CD4-positive, alpha-beta T cell treated with Interleukin-2 at 100 ng/mL for 4 hours (primary cell): ENCODE data around the gene F8.
A peak's percentile ranks its signal among the peaks of the same experiment; 100 is the strongest.
"Not testable (repeated sequence)": the region's sequence is repeated elsewhere in the genome, so short reads cannot be mapped to it uniquely, and the experiment has no call there.

Source experiments
- DNase-seq: peaks from one replicate; pipeline ENCODE4 v3.0.0-alpha.2; 2020; ENCODE audit warnings: low spot score

The F8 gene

GRCh38 chrX:154981116-154981411 is 41.5 kb downstream of the F8 start:
- no peak for DNase-seq

- peak; percentile 82 for DNase-seq
Measured at GRCh38 chrX:154980330-154981115, 42.0 kb downstream of the F8 start.

GRCh38 chrX:154979629-154980028 is 42.9 kb downstream of the F8 start:
- DNase-seq: no peak

DNA sequence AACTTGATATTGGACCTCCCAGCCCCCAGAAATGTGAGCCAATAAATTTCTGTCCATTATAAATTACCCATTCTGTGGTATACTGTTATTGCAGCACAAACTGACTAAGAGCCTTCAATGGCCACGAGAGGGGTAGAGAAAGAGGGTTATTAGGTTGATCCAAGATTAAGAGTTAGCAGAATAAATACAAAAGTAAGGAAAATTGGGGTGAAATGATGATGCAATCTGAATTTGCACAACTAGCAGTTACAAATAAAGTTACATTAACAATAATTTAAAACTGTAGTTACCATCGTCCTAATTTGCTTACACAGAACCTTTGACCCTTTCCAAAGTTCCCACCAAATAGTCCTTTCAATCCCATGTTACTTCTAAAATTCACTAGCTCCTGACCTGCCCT is 54.2 kb downstream of the F8 start:
- no peak for DNase-seq

DNA sequence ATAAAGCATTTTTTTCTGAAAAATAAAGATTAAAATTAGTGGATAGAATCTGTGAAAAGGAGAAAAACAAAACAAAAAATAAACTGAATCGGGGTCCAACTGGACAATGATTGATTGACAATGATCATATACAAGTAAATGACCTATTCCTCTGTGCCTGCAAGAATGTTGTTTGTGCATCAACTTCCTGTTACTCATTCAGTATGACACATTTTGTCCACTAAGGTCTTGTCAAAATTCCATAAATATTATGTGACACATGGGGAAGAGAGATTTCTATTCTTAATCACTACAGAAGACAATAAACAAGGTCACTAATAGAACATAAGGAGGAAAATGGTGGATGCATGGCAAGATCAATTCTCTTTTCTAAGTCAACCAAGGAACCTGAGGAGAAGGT is 54.9 kb downstream of the F8 start:
- no peak for DNase-seq

- no peak for DNase-seq
Measured at GRCh38 chrX:154961947-154962346, 60.6 kb downstream of the F8 start.

GRCh38 chrX:154955799-154956198 is 66.7 kb downstream of the F8 start:
- DNase-seq: not testable (repeated sequence)

DNA sequence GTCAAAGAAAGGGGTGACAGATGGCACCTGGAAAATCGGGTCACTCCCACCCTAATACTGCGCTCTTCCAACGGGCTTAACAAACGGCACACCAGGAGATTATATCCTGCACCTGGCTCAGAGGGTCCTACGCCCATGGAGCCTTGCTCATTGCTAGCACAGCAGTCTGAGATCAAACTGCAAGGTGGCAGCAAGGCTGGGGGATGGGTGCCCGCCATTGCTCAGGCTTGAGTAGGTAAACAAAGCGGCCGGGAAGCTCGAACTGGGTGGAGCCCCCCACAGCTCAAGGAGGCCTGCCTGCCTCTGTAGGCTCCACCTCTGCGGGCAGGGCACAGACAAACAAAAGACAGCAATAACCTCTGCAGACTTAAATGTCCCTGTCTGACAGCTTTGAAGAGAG is 83.3 kb downstream of the F8 start:
- DNase-seq: not testable (repeated sequence)

DNA sequence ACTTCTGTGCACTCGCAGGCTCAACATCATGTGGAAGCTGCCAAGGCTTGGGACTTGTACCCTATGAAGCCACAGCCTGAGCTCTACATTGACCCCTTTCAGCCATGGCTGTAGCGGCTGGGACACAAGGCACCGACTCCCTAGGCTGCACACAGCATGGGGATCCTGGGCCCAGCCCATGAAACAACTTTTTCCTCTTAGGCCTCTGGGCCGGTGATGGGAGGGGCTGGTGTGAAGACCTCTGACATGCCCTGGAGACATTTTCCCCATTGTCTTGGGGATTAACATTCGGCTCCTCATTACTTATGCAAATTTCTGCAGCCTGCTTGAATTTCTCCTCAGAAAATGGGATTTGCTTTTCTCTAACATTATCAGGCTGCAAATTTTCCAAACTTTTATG is 97.8 kb downstream of the F8 start:
- DNase-seq: not testable (repeated sequence)

DNA sequence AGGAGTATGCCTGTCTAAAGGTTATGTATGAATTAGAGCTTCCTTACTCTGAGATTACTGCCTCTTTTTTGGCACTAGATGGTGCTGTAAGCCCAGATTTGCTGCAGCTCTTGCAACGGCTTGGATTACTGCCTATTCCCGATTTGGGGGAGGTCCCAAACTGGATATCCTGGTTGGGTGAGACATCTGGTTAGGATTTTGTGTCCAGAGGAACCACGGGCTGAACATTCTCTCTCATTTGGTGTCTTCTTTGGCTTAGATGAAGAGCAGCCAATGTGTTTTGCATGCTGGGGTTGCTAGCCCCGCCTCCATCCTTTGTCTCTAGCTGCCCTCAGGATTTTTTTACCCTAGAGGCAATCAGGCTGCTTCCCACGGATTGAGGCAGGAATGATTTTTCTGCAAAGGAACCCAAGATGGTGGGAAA is 104.5 kb downstream of the F8 start:
- peak; percentile 20 for DNase-seq

GRCh38 chrX:154914052-154914451 is 108.5 kb downstream of the F8 start:
- DNase-seq: no peak

DNA sequence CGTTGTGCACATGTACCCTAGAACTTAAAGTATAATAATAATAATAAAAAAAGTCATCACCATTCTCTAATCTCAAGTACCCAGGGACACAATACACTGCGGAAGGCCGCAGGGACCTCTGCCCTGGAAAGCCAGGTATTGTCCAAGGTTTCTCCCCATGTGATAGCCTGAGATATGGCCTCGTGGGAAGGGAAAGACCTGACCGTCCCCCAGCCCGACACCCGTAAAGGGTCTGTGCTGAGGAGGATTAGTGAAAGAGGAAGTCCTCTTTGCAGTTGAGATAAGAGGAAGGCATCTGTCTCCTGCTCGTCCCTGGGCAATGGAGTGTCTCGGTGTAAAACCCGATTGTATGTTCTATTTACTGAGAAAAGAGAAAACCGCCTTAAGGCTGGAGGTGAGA is 112.0 kb downstream of the F8 start:
- not testable (repeated sequence) for DNase-seq

DNA sequence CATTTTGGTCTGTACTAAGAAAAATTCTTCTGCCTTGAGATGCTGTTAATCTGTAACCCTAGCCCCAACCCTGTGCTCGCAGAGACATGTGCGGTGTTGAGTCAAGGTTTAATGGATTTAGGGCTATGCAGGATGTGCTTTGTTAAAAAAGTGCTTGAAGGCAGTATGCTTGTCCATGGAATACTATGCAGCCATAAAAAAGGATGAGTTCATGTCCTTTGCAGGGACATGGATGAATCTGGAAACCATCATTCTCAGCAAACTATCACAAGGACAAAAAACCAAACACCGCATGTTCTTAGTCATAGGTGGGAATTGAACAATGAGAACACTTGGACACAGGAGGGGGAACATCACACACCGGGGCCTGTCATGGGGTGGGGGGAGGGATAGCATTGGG is 112.5 kb downstream of the F8 start:
- DNase-seq: not testable (repeated sequence)

- DNase-seq: no peak
Measured at GRCh38 chrX:154908821-154909220, 113.7 kb downstream of the F8 start.

DNA sequence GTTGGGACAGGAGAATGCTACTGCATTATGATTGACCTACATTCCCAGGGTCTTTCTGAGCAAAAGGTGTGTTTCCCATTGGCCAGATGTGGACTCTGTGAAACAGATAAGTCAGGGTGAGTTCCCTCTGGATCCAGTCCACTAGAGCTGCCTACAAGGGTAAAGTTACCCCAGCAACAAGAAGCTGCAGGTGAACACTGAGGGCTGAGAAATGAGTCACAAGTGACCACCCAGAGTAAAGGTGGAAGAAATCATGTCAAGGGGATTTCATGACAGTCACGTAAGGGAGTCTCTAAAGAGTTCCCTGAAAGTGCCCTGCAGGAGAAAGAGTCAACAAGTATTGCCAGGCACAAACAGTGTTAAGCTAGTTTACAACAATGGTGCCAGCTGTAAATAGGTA is 120.1 kb downstream of the F8 start:
- no peak for DNase-seq

- DNase-seq: no peak
Measured at GRCh38 chrX:154900323-154900722, 122.2 kb downstream of the F8 start.

DNA sequence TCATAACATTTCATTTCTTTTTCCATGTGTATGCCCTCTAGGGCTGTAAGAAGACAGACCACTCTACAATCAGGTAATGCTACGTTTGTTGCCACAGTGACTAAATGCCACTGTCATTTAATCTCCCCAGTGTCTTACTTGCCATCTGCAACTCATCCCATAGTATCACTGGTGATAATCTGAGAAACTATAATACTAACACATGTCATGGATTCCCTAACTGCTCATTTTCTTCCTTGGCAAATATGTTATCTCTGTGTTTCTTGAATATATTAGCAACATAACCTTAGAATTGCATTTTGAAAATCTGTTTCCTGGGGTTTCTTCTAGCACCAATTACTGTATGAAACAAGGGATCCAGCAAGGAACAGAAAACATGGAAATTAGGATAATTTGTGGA is 130.2 kb downstream of the F8 start:
- no peak for DNase-seq

DNA sequence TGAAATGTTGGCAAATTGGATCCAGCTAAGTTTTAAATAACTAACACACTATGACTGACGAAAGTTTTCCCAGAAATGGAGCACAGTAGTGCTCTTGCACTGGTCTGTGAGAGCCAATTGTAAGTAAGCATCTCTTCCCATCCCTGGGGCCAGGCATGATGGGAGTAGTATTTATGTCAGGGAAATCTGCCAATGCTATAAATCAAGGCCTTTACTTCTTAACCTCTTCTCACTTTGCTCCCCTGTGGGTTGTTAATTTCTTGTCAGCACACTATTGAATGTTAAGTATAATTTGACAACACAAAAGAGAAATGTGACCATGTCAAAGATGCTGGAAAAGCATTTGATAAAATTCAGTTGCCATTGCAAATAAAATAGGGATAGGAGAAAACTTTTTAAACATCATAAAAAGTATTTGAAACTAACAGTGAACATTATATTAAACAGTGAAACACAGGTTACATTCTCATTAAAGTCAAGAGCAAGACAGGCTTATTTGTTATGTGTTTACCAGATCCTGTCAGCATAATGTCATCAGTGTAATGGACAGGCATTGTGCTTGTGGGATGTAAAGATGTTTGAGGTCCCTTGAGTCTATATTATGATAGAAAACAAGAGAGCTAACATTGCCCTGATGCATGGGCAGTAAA is 131.4 kb downstream of the F8 start:
- no peak for DNase-seq

DNA sequence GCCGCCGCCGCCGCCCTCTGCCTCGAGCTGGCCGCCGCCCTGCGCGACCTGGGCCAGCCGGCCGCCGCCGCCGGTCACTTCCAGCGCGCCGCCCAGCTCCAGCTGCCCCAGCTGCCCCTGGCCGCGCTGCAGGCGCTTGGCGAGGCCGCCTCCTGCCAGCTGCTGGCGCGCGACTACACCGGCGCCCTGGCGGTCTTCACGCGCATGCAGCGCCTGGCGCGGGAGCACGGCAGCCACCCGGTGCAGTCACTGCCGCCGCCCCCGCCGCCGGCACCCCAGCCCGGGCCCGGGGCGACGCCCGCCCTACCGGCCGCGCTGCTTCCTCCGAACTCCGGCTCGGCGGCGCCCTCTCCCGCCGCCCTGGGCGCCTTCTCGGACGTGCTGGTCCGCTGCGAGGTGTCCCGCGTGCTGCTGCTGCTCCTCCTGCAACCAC is 135.7 kb downstream of the F8 start:
- DNase-seq: not testable (repeated sequence)

- DNase-seq: peak; percentile 49
Measured at GRCh38 chrX:154886069-154886788, 136.3 kb downstream of the F8 start, which contains the start of gene F8A1. Gene F8A1, plus strand, starts transcription at chrX:154886355. Its CDS starts 20 bp downstream, at chrX:154886375.

DNA sequence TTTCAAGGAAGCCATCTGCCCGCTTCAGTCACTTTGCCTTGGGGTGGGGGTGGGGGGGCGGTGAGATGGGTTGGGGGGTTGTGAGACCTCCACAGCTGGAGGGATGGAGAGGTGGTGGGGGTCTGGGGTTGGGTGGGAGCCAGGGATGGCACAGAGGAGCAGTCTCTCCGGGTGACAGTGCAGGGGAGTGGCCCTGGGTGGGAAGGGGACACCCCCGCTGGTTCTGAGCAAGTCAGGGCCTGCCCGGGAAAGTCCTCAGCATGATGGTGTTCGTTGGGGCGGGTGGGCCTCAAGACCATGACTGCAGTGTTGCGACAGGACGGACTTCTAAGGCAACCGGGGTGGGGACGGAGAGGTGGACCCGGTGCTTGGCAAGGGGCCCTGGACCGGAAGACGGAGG is 137.0 kb downstream of the F8 start:
- DNase-seq: not testable (repeated sequence)

DNA sequence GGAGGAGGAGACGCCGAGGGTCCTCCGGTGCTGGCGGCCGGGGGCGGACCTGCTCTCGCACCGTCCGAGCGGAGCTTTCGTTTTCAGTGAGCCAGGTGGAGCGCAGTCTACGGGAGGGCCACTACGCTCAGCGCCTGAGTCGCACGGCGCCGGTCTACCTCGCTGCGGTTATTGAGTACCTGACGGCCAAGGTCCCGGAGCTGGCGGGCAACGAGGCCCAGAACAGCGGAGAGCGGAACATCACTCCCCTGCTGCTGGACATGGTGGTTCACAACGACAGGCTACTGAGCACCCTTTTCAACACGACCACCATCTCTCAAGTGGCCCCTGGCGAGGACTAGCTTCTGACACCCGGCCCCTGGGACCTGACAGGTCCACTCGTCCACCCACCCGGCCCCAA is 137.5 kb downstream of the F8 start:
- not testable (repeated sequence) for DNase-seq

DNA sequence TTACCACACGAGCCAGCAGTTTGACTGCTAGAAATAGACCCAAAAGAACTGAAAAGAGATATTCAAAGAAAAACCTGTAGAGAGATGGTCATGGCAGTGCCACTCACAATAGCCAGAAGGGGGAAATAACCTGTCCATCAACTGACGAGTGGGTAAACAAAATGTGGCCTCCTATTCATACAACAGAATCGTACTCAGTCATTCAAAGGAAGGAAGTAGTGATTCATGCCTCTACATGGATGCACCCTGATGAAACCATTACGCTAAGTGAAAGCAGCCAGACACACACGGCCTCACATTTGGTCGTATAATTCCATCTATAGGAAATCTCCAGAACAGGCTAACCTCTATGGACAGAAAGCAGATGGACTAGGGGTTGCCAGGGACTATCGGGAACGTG is 138.5 kb downstream of the F8 start:
- DNase-seq: not testable (repeated sequence)
